H1 (cell line): Measurements from ENCODE around the gene ST3GAL3. TPM values are rescaled to one million over a fixed set of nuclear protein-coding genes. Genes with fewer than 3 reads are reported as not detected.

Source experiments
- CTCF ChIA-PET: fragments of 300-600 bp; sonication (Branson Sonifier 250); formaldehyde crosslinking; loops from one replicate; lab custom pipeline; 2021; ENCODE audit not compliant: partially characterized antibody; lab: Charles Lee
- POLR2A ChIA-PET: fragments of 300-600 bp; sonication (Branson Sonifier 250); formaldehyde crosslinking; loops from one replicate; lab custom pipeline; 2021; ENCODE audit warnings: inconsistent platforms; ENCODE audit not compliant: partially characterized antibody; lab: Charles Lee
- DNase-seq, 2 experiments: peaks; one replicate each; pipeline versions ENCODE4 v3.0.0 to v3.0.0-alpha.2; 2010 to 2022; ENCODE audit warnings: low spot score in 2 of 2, low read depth in 1 of 2, mixed read lengths in 1 of 2
- FAIRE-seq: peaks from 2 replicates; lab custom pipeline; 2011; peaks lifted over from hg19 to GRCh38; lab: Jason Lieb, UNC
- H2AFZ ChIP-seq: 2 replicates; pipeline ENCODE4 v1.8.1; 2012; ENCODE audit warnings: low read length, inconsistent platforms
- H2AK5ac ChIP-seq: 2 replicates; pipeline ENCODE4 v1.6.1; 2013; ENCODE audit warnings: low read depth, low read length
- H2BK120ac ChIP-seq: replicated peaks from 2 replicates; pipeline ENCODE3; 2013; ENCODE audit warnings: low read depth, low read length, inconsistent platforms
- H2BK12ac ChIP-seq: 2 replicates; pipeline ENCODE4 v1.6.1; 2013; ENCODE audit warnings: low read depth, low read length
- H2BK15ac ChIP-seq: 2 replicates; pipeline ENCODE4 v1.6.1; 2013; ENCODE audit warnings: low read length
- H2BK20ac ChIP-seq: 2 replicates; pipeline ENCODE4 v1.6.1; 2013; ENCODE audit warnings: low read length
- H2BK5ac ChIP-seq: 2 replicates; pipeline ENCODE4 v1.6.1; 2013; ENCODE audit warnings: low read depth, low read length
- H3K14ac ChIP-seq: 2 replicates; pipeline ENCODE4 v1.6.1; 2013; ENCODE audit warnings: inconsistent platforms; ENCODE audit not compliant: insufficient read length
- H3K18ac ChIP-seq: 2 replicates; pipeline ENCODE4 v1.6.1; 2013; ENCODE audit warnings: low read length; ENCODE audit errors: extremely low read depth
- H3K23ac ChIP-seq: 2 replicates; pipeline ENCODE4 v1.6.1; 2013; ENCODE audit warnings: inconsistent platforms; ENCODE audit not compliant: insufficient read length
- H3K23me2 ChIP-seq: 2 replicates; pipeline ENCODE4 v1.6.1; 2013; ENCODE audit warnings: low read depth, low read length
- H3K27ac ChIP-seq: 2 replicates; pipeline ENCODE4 v1.6.1; 2011; ENCODE audit warnings: low read depth, low read length, inconsistent platforms
- H3K27me3 ChIP-seq, 4 experiments: replicated peaks in 1 of 4; 1 replicate in 1 of 4; 2 replicates in 3 of 4; pipeline versions ENCODE4 v1.6.1 to v1.8.1; 2011 to 2013; ENCODE audit warnings: low read length in 3 of 4, mild to moderate bottlenecking in 3 of 4, inconsistent platforms in 2 of 4, mixed read lengths in 2 of 4, moderate library complexity in 1 of 4; ENCODE audit not compliant: control insufficient read depth in 3 of 4, insufficient read depth in 3 of 4; ENCODE audit errors: extremely low read depth in 1 of 4
- H3K36me3 ChIP-seq, 4 experiments: 2 replicates each; pipeline versions ENCODE4 v1.6.1 to v1.8.1; 2011 to 2013; ENCODE audit warnings: mild to moderate bottlenecking in 4 of 4, low read length in 3 of 4, moderate library complexity in 2 of 4, control low read depth in 1 of 4, inconsistent platforms in 1 of 4; ENCODE audit not compliant: insufficient read depth in 4 of 4, control insufficient read depth in 2 of 4
- H3K4ac ChIP-seq: replicated peaks from 2 replicates; pipeline ENCODE3; 2013; ENCODE audit warnings: low read length, low read depth, mixed read lengths, inconsistent platforms; ENCODE audit not compliant: insufficient read length
- H3K4me1 ChIP-seq, 4 experiments: replicated peaks in 1 of 4; 1 replicate in 1 of 4; 2 replicates in 3 of 4; pipeline versions ENCODE4 v1.6.1 to v1.8.1; 2011 to 2013; ENCODE audit warnings: low read length in 3 of 4, inconsistent platforms in 2 of 4, mixed read lengths in 1 of 4; ENCODE audit not compliant: insufficient read depth in 4 of 4, control insufficient read depth in 3 of 4
- H3K4me2 ChIP-seq, 2 experiments: 2 replicates each; pipeline versions ENCODE4 v1.6.1 to v1.8.1; 2011 to 2013; ENCODE audit warnings: low read depth in 2 of 2, low read length in 2 of 2, control low read depth in 1 of 2, inconsistent platforms in 1 of 2, mild to moderate bottlenecking in 1 of 2; ENCODE audit not compliant: insufficient read depth in 1 of 2
- H3K4me3 ChIP-seq, 4 experiments: fragments of 200-600, 300-600 bp in 1 of 4; sonication (generic), shearing (Covaris generic), sonication (Bioruptor Twin) in 1 of 4; 2 replicates each; pipeline versions ENCODE4 v1.5.1 to v1.8.1; 2011 to 2016; ENCODE audit warnings: low read length in 4 of 4, low read depth in 3 of 4, control low read depth in 2 of 4, inconsistent platforms in 2 of 4, mild to moderate bottlenecking in 2 of 4, mixed read lengths in 1 of 4, moderate library complexity in 1 of 4; ENCODE audit not compliant: insufficient read depth in 2 of 4; ENCODE audit errors: extremely low read depth in 1 of 4
- H3K56ac ChIP-seq: replicated peaks from 2 replicates; pipeline ENCODE3; 2013; ENCODE audit warnings: low read depth, mild to moderate bottlenecking, mixed read lengths, low read length, inconsistent platforms; ENCODE audit not compliant: insufficient read length
- H3K79me1 ChIP-seq: 2 replicates; pipeline ENCODE4 v1.6.1; 2013; ENCODE audit warnings: low read depth, low read length, control low read depth
- H3K79me2 ChIP-seq, 2 experiments: 2 replicates each; pipeline versions ENCODE4 v1.6.1 to v1.8.1; 2012 to 2013; ENCODE audit warnings: low read length in 2 of 2, mild to moderate bottlenecking in 2 of 2, inconsistent platforms in 1 of 2; ENCODE audit not compliant: insufficient read depth in 2 of 2, control insufficient read depth in 1 of 2
- H3K9ac ChIP-seq, 4 experiments: replicated peaks in 1 of 4; 1 replicate in 1 of 4; 2 replicates in 3 of 4; pipeline versions ENCODE4 v1.6.1 to v1.8.1; 2011 to 2013; ENCODE audit warnings: low read depth in 3 of 4, low read length in 3 of 4, control low read depth in 2 of 4, mild to moderate bottlenecking in 2 of 4, moderate library complexity in 2 of 4, inconsistent platforms in 1 of 4; ENCODE audit errors: extremely low read depth in 1 of 4
- H3K9me3 ChIP-seq, 2 experiments: 2 replicates each; pipeline versions ENCODE4 v1.6.1 to v1.8.1; 2012 to 2013; ENCODE audit warnings: mild to moderate bottlenecking in 2 of 2, moderate library complexity in 2 of 2, control low read depth in 1 of 2, inconsistent platforms in 1 of 2, low read depth in 1 of 2, low read length in 1 of 2, mixed read lengths in 1 of 2; ENCODE audit not compliant: insufficient read depth in 2 of 2
- H4K20me1 ChIP-seq, 2 experiments: replicated peaks in 1 of 2; 2 replicates each; pipeline versions ENCODE3 to v1.8.1; 2011 to 2013; ENCODE audit warnings: inconsistent platforms in 2 of 2, low read length in 2 of 2, mild to moderate bottlenecking in 1 of 2; ENCODE audit not compliant: insufficient read depth in 2 of 2, control insufficient read depth in 1 of 2
- H4K5ac ChIP-seq: 2 replicates; pipeline ENCODE4 v1.6.1; 2013; ENCODE audit warnings: low read length, low read depth, mixed read lengths, inconsistent platforms; ENCODE audit not compliant: insufficient read length
- H4K8ac ChIP-seq: 2 replicates; pipeline ENCODE4 v1.8.0; 2013; ENCODE audit warnings: mild to moderate bottlenecking, moderate library complexity, low read length, inconsistent platforms; ENCODE audit not compliant: insufficient read depth; ENCODE audit errors: extremely low read depth
- H4K91ac ChIP-seq: replicated peaks from 2 replicates; pipeline ENCODE3; 2013; ENCODE audit warnings: low read length, mixed read lengths, inconsistent platforms; ENCODE audit not compliant: insufficient read length
- CBX8 ChIP-seq: fragments of 300-800, 300-1000 bp; sonication (generic); IDR thresholded peaks from 2 replicates; pipeline ENCODE4 v1.7.1; 2016; ENCODE audit warnings: low read depth, low read length, borderline replicate concordance
- CEBPB ChIP-seq: IDR thresholded peaks from 2 replicates; pipeline ENCODE4 v1.6.1; 2012; ENCODE audit warnings: low read depth, low read length
- CHD1 ChIP-seq: IDR thresholded peaks from 2 replicates; pipeline ENCODE4 v1.6.1; 2012; ENCODE audit warnings: low read depth, low read length, improper control_type of control experiment
- CTBP2 ChIP-seq: IDR thresholded peaks from 2 replicates; pipeline ENCODE4 v1.7.0; 2011; ENCODE audit warnings: borderline replicate concordance, mild to moderate bottlenecking, moderate library complexity, mixed read lengths, low read length; ENCODE audit not compliant: insufficient read depth, insufficient read length
- EZH2 ChIP-seq: fragments of 200-600 bp; sonication (generic); IDR thresholded peaks from 2 replicates; pipeline ENCODE4 v1.7.1; 2012; ENCODE audit warnings: low read depth, mild to moderate bottlenecking, moderate library complexity, low read length, inconsistent platforms; ENCODE audit not compliant: severe bottlenecking
- FOSL1 ChIP-seq: IDR thresholded peaks from 2 replicates; pipeline ENCODE4 v1.6.1; 2011; ENCODE audit warnings: mild to moderate bottlenecking, low read depth, low read length, moderate library complexity; ENCODE audit not compliant: insufficient read depth
- GABPA ChIP-seq: IDR thresholded peaks from 2 replicates; pipeline ENCODE4 v1.6.1; 2011; ENCODE audit warnings: mild to moderate bottlenecking, low read length, moderate library complexity, borderline replicate concordance; ENCODE audit not compliant: insufficient read depth
- JUN ChIP-seq: IDR thresholded peaks from 2 replicates; pipeline ENCODE4 v1.6.1; 2011; ENCODE audit warnings: low read depth, mild to moderate bottlenecking, improper control_type of control experiment, low read length
- PHF8 ChIP-seq: fragments of 200-600 bp; sonication (generic); conservative IDR thresholded peaks from 2 replicates; pipeline ENCODE4 v1.7.1; 2012; ENCODE audit warnings: low read depth, mild to moderate bottlenecking, inconsistent platforms, low read length, moderate library complexity
- POLR2AphosphoS5 ChIP-seq: IDR thresholded peaks from 2 replicates; pipeline ENCODE4 v1.6.1; 2011; ENCODE audit warnings: low read depth, low read length
- RNF2 ChIP-seq: fragments of 200-900, 300-1000 bp; sonication (generic); IDR thresholded peaks from 2 replicates; pipeline ENCODE4 v1.7.1; 2016; ENCODE audit warnings: borderline replicate concordance, low read depth, mild to moderate bottlenecking, antibody characterized with exemption, low read length; ENCODE audit not compliant: poor library complexity, severe bottlenecking; ENCODE audit errors: missing control alignments
- SUZ12 ChIP-seq: fragments of 200-600 bp; sonication (generic); IDR thresholded peaks from 2 replicates; pipeline ENCODE4 v1.6.1; 2012; ENCODE audit warnings: mild to moderate bottlenecking, inconsistent platforms, low read length, moderate library complexity, mixed read lengths
- TAF1 ChIP-seq: IDR thresholded peaks from 2 replicates; pipeline ENCODE4 v1.6.1; 2011; ENCODE audit warnings: mild to moderate bottlenecking, low read depth, low read length
- ZNF274 ChIP-seq: IDR thresholded peaks from 2 replicates; pipeline ENCODE4 v1.7.0; 2012; ENCODE audit warnings: low read length, borderline replicate concordance; ENCODE audit errors: extremely low read depth
- WGBS, 2 experiments: shearing (Covaris generic) in 1 of 2; methylation state at CpG; one replicate each; pipeline versions ENCODE4 v1.1.6 to v1.1.7; 2013 to 2015; ENCODE audit warnings: low lambda C conversion rate in 2 of 2, mixed read lengths in 2 of 2, inconsistent platforms in 1 of 2, low coverage in 1 of 2, missing lambda C conversion rate in 1 of 2; ENCODE audit not compliant: insufficient replicate concordance in 2 of 2, insufficient coverage in 1 of 2, insufficient read length in 1 of 2; ENCODE audit errors: extremely low coverage in 1 of 2, missing lambda C conversion rate in 1 of 2; 5-methylcytosine and 5-hydroxymethylcytosine counted together
- polyA plus RNA-seq, 7 experiments: library from polyadenylated mRNA; depleted of rRNA in 3 of 7; stranded (reverse) in 5 of 7; unstranded in 2 of 7; fragments of >200 nt in 5 of 7; fragments of 200-250 nt in 2 of 7; gene quantifications; 1 replicate in 5 of 7; 2 replicates in 1 of 7; 4 replicates in 1 of 7; pipeline versions ENCODE4 v1.2.1 to v1.2.3, GENCODE V29; 2011 to 2013; ENCODE audit warnings: missing spikeins in 2 of 7, mixed read lengths in 2 of 7
- total RNA-seq: library from RNA; stranded (reverse); fragmentation: NEBNext Ultra II Directional; extraction: Animal tissue kit (Norgen Biotek cat#: 25700); gene quantifications from 2 replicates; pipeline ENCODE4 v1.2.1, GENCODE V29; 2021

Gene ST3GAL3
- total and polyA plus RNA-seq, 2 of the 8 experiments (the other 6 are each of a cell fraction or from before 2014, with no cell fraction given) = 6.8 to 7.0 TPM

GRCh38 chr1:43963890-43964289, 256.6 kb downstream of the ST3GAL3 start:
- Histone ChIP-seq H3K23ac (no peak overlapping the region), H4K8ac (no peak overlapping the region; the same call in 1 of the 2 replicates), H2BK5ac (no peak overlapping the region), H3K36me3 (peaks cover 0 to 4% (median under 1%) of the 10 kb centered on the region in 4 experiments; a peak in 1 of 8 replicates), H3K23me2 (peaks cover 6% of the 10 kb centered on the region; the same call in 1 of the 2 replicates), H2BK12ac (no peak overlapping the region), H4K20me1 (peaks cover 0 to 3% of the 10 kb centered on the region in 2 experiments), H3K27me3 (no peaks in the 10 kb centered on the region), H3K9ac (no peak overlapping the region), H3K4me1 (no peaks in the 10 kb centered on the region), H2AK5ac (no peak overlapping the region), H4K91ac (no peak overlapping the region), H2BK20ac (no peak overlapping the region), H2BK15ac (no peak overlapping the region), H2AFZ (no peak overlapping the region), H3K4ac (no peak overlapping the region), H3K9me3 (no peaks in the 10 kb centered on the region), H3K4me3 (no peak overlapping the region), H3K79me2 (no peaks in the 10 kb centered on the region), H3K27ac (no peak overlapping the region), H3K56ac (no peak overlapping the region), H2BK120ac (no peak overlapping the region), H3K79me1 (no peaks in the 10 kb centered on the region), H3K14ac (no peak overlapping the region), H3K18ac (no peak overlapping the region), H4K5ac (no peak overlapping the region), H3K4me2 (no peak overlapping the region)
- ChIA-PET POLR2A (interaction anchor here (0.7 to 1.1 kb wide), 3 partner anchors 10 to 21 kb away, joined by 3 to 4 read pairs (median 3); no protein-coding TSS in a partner anchor), CTCF (interaction anchor here (0.7 to 1.4 kb wide), 5 partner anchors 8 to 201 kb away, joined by 3 to 4 read pairs (median 4); no protein-coding TSS in a partner anchor)
- WGBS, 2 experiments = 88% methylated on average over 5 of the region's 5 CpGs; no CpG with 5 or more reads in 1 of the 2 experiments
- FAIRE-seq (no peak), DNase-seq (no peak)
- TF ChIP-seq CEBPB (no peak), ZNF274 (no peak), SUZ12 (no peak), CBX8 (no peak), RNF2 (no peak), GABPA (no peak), CTBP2 (no peak), JUN (no peak), POLR2AphosphoS5 (no peak), CHD1 (no peak), EZH2 (no peak), TAF1 (no peak), FOSL1 (no peak), PHF8 (no peak)
